Measurements from ENCODE around the gene ROBO1. TPM values are rescaled to one million over a fixed set of nuclear protein-coding genes. Genes with fewer than 3 reads are reported as not detected.

The ROBO1 gene
- total RNA-seq, 1 experiment from 2014 or later, result 67.6 TPM

GRCh38 chr3:78924711-78925110 is 843.1 kb downstream of the ROBO1 start:
- Histone ChIP-seq H3K36me3 (ENCODE audit: insufficient read depth, low read length, poor library complexity, severe bottlenecking) (no peaks in the 10 kb centered on the region), H3K9me3 (ENCODE audit: low read depth, low read length, poor library complexity, severe bottlenecking) (no peaks in the 10 kb centered on the region), H3K4me1 (ENCODE audit: insufficient read depth, low read length, poor library complexity, severe bottlenecking) (peaks cover 15% of the 10 kb centered on the region), H3K27ac (ENCODE audit: low read depth, low read length, poor library complexity, severe bottlenecking) (no peak overlapping the region), H3K27me3 (replicated peaks; ENCODE audit: insufficient read depth, low read depth, low read length, poor library complexity) (no peaks in the 10 kb centered on the region), H3K4me3 (ENCODE audit: low read depth, low read length, poor library complexity, severe bottlenecking) (no peak overlapping the region)
- POLR2A ChIA-PET (ENCODE audit: low non-redundant PET), result no interaction called here
- intact Hi-C loops (cut with micrococcal nuclease; ENCODE audit: unreplicated experiment), result no loop called here
- TF ChIP-seq, protein P1, sequence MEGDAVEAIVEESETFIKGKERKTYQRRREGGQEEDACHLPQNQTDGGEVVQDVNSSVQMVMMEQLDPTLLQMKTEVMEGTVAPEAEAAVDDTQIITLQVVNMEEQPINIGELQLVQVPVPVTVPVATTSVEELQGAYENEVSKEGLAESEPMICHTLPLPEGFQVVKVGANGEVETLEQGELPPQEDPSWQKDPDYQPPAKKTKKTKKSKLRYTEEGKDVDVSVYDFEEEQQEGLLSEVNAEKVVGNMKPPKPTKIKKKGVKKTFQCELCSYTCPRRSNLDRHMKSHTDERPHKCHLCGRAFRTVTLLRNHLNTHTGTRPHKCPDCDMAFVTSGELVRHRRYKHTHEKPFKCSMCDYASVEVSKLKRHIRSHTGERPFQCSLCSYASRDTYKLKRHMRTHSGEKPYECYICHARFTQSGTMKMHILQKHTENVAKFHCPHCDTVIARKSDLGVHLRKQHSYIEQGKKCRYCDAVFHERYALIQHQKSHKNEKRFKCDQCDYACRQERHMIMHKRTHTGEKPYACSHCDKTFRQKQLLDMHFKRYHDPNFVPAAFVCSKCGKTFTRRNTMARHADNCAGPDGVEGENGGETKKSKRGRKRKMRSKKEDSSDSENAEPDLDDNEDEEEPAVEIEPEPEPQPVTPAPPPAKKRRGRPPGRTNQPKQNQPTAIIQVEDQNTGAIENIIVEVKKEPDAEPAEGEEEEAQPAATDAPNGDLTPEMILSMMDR (conservative IDR thresholded peaks at IDR 0.05; ENCODE audit: low read depth, low read length), result no peak
- TF ChIP-seq EZH2 (IDR thresholded peaks at IDR 0.05; ENCODE audit: borderline replicate concordance, low read depth, low read length, poor library complexity, severe bottlenecking), result no peak
- CTCF ChIA-PET, result no interaction called here
- DNase-seq (ENCODE audit: low spot score), result no peak
- BruUV-seq (replicated peaks), result no TSS peak

DNA sequence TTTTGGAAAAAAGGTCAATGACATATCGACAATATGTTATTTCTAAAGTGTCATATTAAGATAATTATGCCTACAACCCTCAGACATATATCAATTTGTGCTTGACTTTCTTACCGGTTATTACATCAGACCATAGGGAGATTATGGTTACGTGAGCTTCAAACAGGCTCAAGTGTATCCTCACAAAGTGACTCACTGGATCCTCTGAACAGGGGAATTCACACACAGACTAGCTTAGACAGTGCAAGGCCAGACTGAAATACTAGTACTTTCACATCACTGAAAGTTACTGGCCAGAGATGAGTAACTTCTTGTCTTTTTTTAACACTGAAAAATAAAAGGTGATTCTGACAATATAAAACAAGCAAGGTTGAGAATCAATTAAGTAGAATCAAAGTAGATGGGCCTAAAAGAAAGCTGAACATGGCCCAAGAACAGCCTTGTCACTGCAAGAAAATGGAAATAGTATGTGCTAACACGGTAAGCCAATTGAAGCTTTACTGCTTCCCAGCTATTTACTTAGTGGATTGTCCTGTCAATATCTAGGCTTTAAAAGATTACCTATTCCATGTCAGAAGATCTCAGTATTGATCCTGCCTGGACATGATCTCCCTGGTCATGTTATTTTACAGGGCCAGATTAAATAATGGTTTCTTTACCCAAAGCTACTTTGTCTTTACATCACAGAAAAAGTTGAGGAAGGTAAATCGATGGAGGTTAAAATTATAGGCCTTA is 848.6 kb downstream of the ROBO1 start:
- Histone ChIP-seq H3K4me1 (ENCODE audit: insufficient read depth, low read length, poor library complexity, severe bottlenecking) (peaks cover 52% of the 10 kb centered on the region), H3K27ac (ENCODE audit: low read depth, low read length, poor library complexity, severe bottlenecking) (peak overlapping the region; percentile 91), H3K4me3 (ENCODE audit: low read depth, low read length, poor library complexity, severe bottlenecking) (no peak overlapping the region), H3K27me3 (replicated peaks; ENCODE audit: insufficient read depth, low read depth, low read length, poor library complexity) (no peaks in the 10 kb centered on the region), H3K36me3 (ENCODE audit: insufficient read depth, low read length, poor library complexity, severe bottlenecking) (no peaks in the 10 kb centered on the region), H3K9me3 (ENCODE audit: low read depth, low read length, poor library complexity, severe bottlenecking) (no peaks in the 10 kb centered on the region)
- TF ChIP-seq, protein P1 (conservative IDR thresholded peaks at IDR 0.05; ENCODE audit: low read depth, low read length), result no peak
- TF ChIP-seq EZH2 (IDR thresholded peaks at IDR 0.05; ENCODE audit: borderline replicate concordance, low read depth, low read length, poor library complexity, severe bottlenecking), result no peak
- POLR2A ChIA-PET (ENCODE audit: low non-redundant PET), result interaction anchor here (0.6 kb wide), 2 partner anchors 12 to 1668 kb away, joined by 3 read pairs; no protein-coding TSS in a partner anchor
- intact Hi-C loops (cut with micrococcal nuclease; ENCODE audit: unreplicated experiment), result loop anchor here (5.0 kb wide), 2 partner anchors 58 to 98 kb away; no protein-coding TSS in a partner anchor
- DNase-seq (ENCODE audit: low spot score), result peak; percentile 80
- BruUV-seq (replicated peaks), result TSS peak; percentile 93
- CTCF ChIA-PET, result interaction anchor here (0.6 kb wide), 1 partner anchor 185 kb away, joined by 5 read pairs; no protein-coding TSS in a partner anchor

- DNase-seq (ENCODE audit: low spot score), result peak; percentile 29
- peaks cover 57% of the 10 kb centered on the region for H3K4me1 ChIP-seq (ENCODE audit: insufficient read depth, low read length, poor library complexity, severe bottlenecking)
- intact Hi-C loops (cut with micrococcal nuclease; ENCODE audit: unreplicated experiment), result loop anchor here (5.0 kb wide), 2 partner anchors 59 to 99 kb away; no protein-coding TSS in a partner anchor
- H3K9me3 ChIP-seq (ENCODE audit: low read depth, low read length, poor library complexity, severe bottlenecking), result no peaks in the 10 kb centered on the region
- no TSS peak for BruUV-seq (replicated peaks)
- TF ChIP-seq, protein P1 (conservative IDR thresholded peaks at IDR 0.05; ENCODE audit: low read depth, low read length), result no peak
- no peak for TF ChIP-seq EZH2 (IDR thresholded peaks at IDR 0.05; ENCODE audit: borderline replicate concordance, low read depth, low read length, poor library complexity, severe bottlenecking)
- POLR2A ChIA-PET (ENCODE audit: low non-redundant PET), result no interaction called here
- no peaks in the 10 kb centered on the region for H3K36me3 ChIP-seq (ENCODE audit: insufficient read depth, low read length, poor library complexity, severe bottlenecking)
- H3K4me3 ChIP-seq (ENCODE audit: low read depth, low read length, poor library complexity, severe bottlenecking), result peak overlapping the region; percentile 18
- CTCF ChIA-PET, result no interaction called here
- H3K27ac ChIP-seq (ENCODE audit: low read depth, low read length, poor library complexity, severe bottlenecking), result peak overlapping the region; percentile 91
- H3K27me3 ChIP-seq (replicated peaks; ENCODE audit: insufficient read depth, low read depth, low read length, poor library complexity), result no peaks in the 10 kb centered on the region
Measured at GRCh38 chr3:78918361-78919020, 849.3 kb downstream of the ROBO1 start.

Measured in A673 (cell line).